Mammary epithelial cell (primary cell): ENCODE data around the gene FN3K.

Experiments used
- CTCF ChIP-seq, 2 donors: IDR thresholded peaks in 1 of 2; conservative IDR thresholded peaks in 1 of 2; 2 replicates each; pipeline ENCODE4 v1.5.1; 2011 to 2012; ENCODE audit warnings: inconsistent platforms in 2 of 2, low read length in 2 of 2, mild to moderate bottlenecking in 2 of 2, control low read depth in 1 of 2, low read depth in 1 of 2; ENCODE audit not compliant: insufficient read depth in 1 of 2; ENCODE audit errors: extremely low read depth in 1 of 2
- EZH2 ChIP-seq: IDR thresholded peaks from 2 replicates; pipeline ENCODE4 v1.6.1; 2012; ENCODE audit warnings: low read length, inconsistent platforms, borderline replicate concordance

GRCh38 chr17:82702231-82702927, 33.0 kb upstream of the FN3K start:
- peak in 1 of 2 donors; percentile 2 for TF ChIP-seq CTCF (conservative IDR thresholded peaks at IDR 0.05 in 1 of 2, IDR thresholded peaks at IDR 0.05 in 1 of 2; ENCODE audit: extremely low read depth in 1 of 2, insufficient read depth in 1 of 2, low read depth in 1 of 2, low read length in 2 of 2)
- TF ChIP-seq EZH2: no peak
